ENCODE results near the gene RFT1. TPM values are rescaled to one million over a fixed set of nuclear protein-coding genes. Genes with fewer than 3 reads are reported as not detected.

The RFT1 gene
- total and polyA plus RNA-seq, 2 experiments from 2014 or later, result 11.3 to 13.3 TPM

GRCh38 chr3:53083949-53084309 lies 46.3 kb downstream of the RFT1 start (continued):
- TF ChIP-seq EZH2phosphoT487 (IDR thresholded peaks at IDR 0.05; ENCODE audit: unreplicated experiment), result no peak

DNA sequence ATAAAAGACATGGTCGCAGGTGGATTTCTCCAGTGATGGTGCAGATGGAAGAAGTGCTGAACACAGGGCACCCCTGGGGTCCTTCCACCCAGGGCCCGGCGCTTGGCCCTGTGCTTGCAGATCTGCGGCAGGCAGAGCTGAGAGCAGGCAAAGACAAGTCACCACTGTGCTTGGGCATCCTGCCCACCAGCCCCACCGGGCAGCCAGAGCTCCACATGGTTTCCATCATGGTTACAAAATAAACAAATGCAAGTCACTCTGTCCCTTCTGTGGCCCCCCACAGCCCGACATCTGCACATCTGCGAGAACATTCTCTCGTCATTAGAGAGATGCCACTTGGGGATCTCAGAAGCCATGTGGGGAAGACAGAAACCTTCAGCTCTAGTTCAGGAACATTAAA lies 46.7 kb downstream of the RFT1 start:
- no peak for DNase-seq (ENCODE audit: low spot score)
- H3K36me3 ChIP-seq (ENCODE audit: insufficient read depth), result no peaks in the 10 kb centered on the region
- no peaks in the 10 kb centered on the region for H3K27me3 ChIP-seq (ENCODE audit: insufficient read depth)
- H3K27ac Mint-ChIP-seq, result no peak overlapping the region
- no peaks in the 10 kb centered on the region for H3K9me2 ChIP-seq (ENCODE audit: insufficient read depth)
- H3K79me2 ChIP-seq (replicated peaks; ENCODE audit: insufficient read depth), result no peaks in the 10 kb centered on the region
- H2AFZ ChIP-seq, result no peak overlapping the region
- H3F3A ChIP-seq (replicated peaks; ENCODE audit: low read depth), result 0 out of 2 replicates have a peak, but pooled peaks cover 4% of the 10 kb centered on the region
- H3K4me1 Mint-ChIP-seq, result peaks cover 2% of the 10 kb centered on the region; the same call in 1 of the 3 replicates
- H3K9me3 Mint-ChIP-seq, result no peaks in the 10 kb centered on the region
- peaks cover 10% of the 10 kb centered on the region for H3K27me3 Mint-ChIP-seq (ENCODE audit: insufficient read depth, low read depth, poor library complexity)
- no peaks in the 10 kb centered on the region for H3K36me3 Mint-ChIP-seq (ENCODE audit: low read depth)
- ATAC-seq, result no peak
- no peak overlapping the region for H3K4me3 ChIP-seq
- H3K27ac ChIP-seq (ENCODE audit: low read depth), result peak overlapping the region; percentile 72; the same call in 1 of the 2 replicates
- no peak overlapping the region for H3K4me2 ChIP-seq
- no peak overlapping the region for H3K4me3 Mint-ChIP-seq
- TF ChIP-seq CREB1 (CRISPR knock-in tag; IDR thresholded peaks at IDR 0.05; ENCODE audit: low read depth), result no peak
- TF ChIP-seq NANOG (IDR thresholded peaks at IDR 0.05; ENCODE audit: borderline replicate concordance), result no peak
- TF ChIP-seq, protein P1, sequence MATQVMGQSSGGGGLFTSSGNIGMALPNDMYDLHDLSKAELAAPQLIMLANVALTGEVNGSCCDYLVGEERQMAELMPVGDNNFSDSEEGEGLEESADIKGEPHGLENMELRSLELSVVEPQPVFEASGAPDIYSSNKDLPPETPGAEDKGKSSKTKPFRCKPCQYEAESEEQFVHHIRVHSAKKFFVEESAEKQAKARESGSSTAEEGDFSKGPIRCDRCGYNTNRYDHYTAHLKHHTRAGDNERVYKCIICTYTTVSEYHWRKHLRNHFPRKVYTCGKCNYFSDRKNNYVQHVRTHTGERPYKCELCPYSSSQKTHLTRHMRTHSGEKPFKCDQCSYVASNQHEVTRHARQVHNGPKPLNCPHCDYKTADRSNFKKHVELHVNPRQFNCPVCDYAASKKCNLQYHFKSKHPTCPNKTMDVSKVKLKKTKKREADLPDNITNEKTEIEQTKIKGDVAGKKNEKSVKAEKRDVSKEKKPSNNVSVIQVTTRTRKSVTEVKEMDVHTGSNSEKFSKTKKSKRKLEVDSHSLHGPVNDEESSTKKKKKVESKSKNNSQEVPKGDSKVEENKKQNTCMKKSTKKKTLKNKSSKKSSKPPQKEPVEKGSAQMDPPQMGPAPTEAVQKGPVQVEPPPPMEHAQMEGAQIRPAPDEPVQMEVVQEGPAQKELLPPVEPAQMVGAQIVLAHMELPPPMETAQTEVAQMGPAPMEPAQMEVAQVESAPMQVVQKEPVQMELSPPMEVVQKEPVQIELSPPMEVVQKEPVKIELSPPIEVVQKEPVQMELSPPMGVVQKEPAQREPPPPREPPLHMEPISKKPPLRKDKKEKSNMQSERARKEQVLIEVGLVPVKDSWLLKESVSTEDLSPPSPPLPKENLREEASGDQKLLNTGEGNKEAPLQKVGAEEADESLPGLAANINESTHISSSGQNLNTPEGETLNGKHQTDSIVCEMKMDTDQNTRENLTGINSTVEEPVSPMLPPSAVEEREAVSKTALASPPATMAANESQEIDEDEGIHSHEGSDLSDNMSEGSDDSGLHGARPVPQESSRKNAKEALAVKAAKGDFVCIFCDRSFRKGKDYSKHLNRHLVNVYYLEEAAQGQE (IDR thresholded peaks at IDR 0.05; ENCODE audit: unreplicated experiment), result no peak
- TF ChIP-seq, protein P2, sequence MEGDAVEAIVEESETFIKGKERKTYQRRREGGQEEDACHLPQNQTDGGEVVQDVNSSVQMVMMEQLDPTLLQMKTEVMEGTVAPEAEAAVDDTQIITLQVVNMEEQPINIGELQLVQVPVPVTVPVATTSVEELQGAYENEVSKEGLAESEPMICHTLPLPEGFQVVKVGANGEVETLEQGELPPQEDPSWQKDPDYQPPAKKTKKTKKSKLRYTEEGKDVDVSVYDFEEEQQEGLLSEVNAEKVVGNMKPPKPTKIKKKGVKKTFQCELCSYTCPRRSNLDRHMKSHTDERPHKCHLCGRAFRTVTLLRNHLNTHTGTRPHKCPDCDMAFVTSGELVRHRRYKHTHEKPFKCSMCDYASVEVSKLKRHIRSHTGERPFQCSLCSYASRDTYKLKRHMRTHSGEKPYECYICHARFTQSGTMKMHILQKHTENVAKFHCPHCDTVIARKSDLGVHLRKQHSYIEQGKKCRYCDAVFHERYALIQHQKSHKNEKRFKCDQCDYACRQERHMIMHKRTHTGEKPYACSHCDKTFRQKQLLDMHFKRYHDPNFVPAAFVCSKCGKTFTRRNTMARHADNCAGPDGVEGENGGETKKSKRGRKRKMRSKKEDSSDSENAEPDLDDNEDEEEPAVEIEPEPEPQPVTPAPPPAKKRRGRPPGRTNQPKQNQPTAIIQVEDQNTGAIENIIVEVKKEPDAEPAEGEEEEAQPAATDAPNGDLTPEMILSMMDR (conservative IDR thresholded peaks at IDR 0.05; ENCODE audit: low read depth in 2 of 2), result no peak
- no peaks in the 10 kb centered on the region for H3K4me1 ChIP-seq (ENCODE audit: insufficient read depth)
- H4K20me1 ChIP-seq (replicated peaks; ENCODE audit: insufficient read depth), result no peaks in the 10 kb centered on the region

DNA sequence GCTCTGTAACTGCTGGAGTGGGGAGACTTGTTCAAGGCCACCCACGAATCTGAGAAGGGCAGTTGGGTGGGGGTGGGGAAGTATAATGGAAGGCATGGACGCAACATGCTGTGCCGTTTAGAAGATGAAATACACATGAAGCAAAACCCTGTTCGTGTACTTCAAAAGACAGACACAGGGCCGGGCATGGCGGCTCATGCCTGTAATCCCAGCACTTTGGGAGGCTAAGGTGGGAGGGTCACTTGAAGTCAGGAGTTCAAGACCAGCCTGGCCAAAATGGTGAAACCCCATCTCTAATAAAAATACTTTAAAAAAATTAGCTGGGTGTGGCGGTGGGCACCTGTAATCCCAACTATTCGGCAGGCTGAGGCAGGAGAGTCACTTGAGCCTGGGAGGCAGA lies 47.5 kb downstream of the RFT1 start:
- no peaks in the 10 kb centered on the region for H3K27me3 ChIP-seq (ENCODE audit: insufficient read depth)
- H3F3A ChIP-seq (replicated peaks; ENCODE audit: low read depth), result 0 out of 2 replicates have a peak, but pooled peaks cover 3% of the 10 kb centered on the region
- no peaks in the 10 kb centered on the region for H3K9me2 ChIP-seq (ENCODE audit: insufficient read depth)
- no peaks in the 10 kb centered on the region for H3K36me3 ChIP-seq (ENCODE audit: insufficient read depth)
- Mint-ChIP-seq H3K4me3 (no peak overlapping the region), H3K36me3 (ENCODE audit: low read depth) (no peaks in the 10 kb centered on the region), H3K4me1 (no peaks in the 10 kb centered on the region; the same call in 2 of the 3 replicates), H3K9me3 (no peaks in the 10 kb centered on the region), H3K27me3 (ENCODE audit: insufficient read depth, low read depth, poor library complexity) (peaks cover 10% of the 10 kb centered on the region), H3K27ac (no peak overlapping the region)
- H2AFZ ChIP-seq, result no peak overlapping the region
- H3K4me3 ChIP-seq, result no peak overlapping the region
- no peak overlapping the region for H3K4me2 ChIP-seq
- DNase-seq (ENCODE audit: low spot score), result no peak
- ATAC-seq, result no peak
- no peaks in the 10 kb centered on the region for H4K20me1 ChIP-seq (replicated peaks; ENCODE audit: insufficient read depth)
- H3K79me2 ChIP-seq (replicated peaks; ENCODE audit: insufficient read depth), result no peaks in the 10 kb centered on the region
- no peaks in the 10 kb centered on the region for H3K4me1 ChIP-seq (ENCODE audit: insufficient read depth)
- H3K27ac ChIP-seq (ENCODE audit: low read depth), result no peak overlapping the region
- TF ChIP-seq, protein P3, sequence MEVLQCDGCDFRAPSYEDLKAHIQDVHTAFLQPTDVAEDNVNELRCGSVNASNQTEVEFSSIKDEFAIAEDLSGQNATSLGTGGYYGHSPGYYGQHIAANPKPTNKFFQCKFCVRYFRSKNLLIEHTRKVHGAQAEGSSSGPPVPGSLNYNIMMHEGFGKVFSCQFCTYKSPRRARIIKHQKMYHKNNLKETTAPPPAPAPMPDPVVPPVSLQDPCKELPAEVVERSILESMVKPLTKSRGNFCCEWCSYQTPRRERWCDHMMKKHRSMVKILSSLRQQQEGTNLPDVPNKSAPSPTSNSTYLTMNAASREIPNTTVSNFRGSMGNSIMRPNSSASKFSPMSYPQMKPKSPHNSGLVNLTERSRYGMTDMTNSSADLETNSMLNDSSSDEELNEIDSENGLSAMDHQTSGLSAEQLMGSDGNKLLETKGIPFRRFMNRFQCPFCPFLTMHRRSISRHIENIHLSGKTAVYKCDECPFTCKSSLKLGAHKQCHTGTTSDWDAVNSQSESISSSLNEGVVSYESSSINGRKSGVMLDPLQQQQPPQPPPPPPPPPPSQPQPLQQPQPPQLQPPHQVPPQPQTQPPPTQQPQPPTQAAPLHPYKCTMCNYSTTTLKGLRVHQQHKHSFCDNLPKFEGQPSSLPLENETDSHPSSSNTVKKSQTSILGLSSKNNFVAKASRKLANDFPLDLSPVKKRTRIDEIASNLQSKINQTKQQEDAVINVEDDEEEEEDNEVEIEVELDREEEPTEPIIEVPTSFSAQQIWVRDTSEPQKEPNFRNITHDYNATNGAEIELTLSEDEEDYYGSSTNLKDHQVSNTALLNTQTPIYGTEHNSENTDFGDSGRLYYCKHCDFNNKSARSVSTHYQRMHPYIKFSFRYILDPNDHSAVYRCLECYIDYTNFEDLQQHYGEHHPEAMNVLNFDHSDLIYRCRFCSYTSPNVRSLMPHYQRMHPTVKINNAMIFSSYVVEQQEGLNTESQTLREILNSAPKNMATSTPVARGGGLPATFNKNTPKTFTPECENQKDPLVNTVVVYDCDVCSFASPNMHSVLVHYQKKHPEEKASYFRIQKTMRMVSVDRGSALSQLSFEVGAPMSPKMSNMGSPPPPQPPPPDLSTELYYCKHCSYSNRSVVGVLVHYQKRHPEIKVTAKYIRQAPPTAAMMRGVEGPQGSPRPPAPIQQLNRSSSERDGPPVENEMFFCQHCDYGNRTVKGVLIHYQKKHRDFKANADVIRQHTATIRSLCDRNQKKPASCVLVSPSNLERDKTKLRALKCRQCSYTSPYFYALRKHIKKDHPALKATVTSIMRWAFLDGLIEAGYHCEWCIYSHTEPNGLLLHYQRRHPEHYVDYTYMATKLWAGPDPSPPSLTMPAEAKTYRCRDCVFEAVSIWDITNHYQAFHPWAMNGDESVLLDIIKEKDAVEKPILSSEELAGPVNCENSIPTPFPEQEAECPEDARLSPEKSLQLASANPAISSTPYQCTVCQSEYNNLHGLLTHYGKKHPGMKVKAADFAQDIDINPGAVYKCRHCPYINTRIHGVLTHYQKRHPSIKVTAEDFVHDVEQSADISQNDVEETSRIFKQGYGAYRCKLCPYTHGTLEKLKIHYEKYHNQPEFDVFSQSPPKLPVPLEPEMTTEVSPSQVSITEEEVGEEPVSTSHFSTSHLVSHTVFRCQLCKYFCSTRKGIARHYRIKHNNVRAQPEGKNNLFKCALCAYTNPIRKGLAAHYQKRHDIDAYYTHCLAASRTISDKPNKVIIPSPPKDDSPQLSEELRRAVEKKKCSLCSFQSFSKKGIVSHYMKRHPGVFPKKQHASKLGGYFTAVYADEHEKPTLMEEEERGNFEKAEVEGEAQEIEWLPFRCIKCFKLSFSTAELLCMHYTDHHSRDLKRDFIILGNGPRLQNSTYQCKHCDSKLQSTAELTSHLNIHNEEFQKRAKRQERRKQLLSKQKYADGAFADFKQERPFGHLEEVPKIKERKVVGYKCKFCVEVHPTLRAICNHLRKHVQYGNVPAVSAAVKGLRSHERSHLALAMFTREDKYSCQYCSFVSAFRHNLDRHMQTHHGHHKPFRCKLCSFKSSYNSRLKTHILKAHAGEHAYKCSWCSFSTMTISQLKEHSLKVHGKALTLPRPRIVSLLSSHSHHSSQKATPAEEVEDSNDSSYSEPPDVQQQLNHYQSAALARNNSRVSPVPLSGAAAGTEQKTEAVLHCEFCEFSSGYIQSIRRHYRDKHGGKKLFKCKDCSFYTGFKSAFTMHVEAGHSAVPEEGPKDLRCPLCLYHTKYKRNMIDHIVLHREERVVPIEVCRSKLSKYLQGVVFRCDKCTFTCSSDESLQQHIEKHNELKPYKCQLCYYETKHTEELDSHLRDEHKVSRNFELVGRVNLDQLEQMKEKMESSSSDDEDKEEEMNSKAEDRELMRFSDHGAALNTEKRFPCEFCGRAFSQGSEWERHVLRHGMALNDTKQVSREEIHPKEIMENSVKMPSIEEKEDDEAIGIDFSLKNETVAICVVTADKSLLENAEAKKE (CRISPR knock-in tag; IDR thresholded peaks at IDR 0.05), result no peak
- TF ChIP-seq NANOG (IDR thresholded peaks at IDR 0.05; ENCODE audit: borderline replicate concordance) (no peak), EZH2phosphoT487 (IDR thresholded peaks at IDR 0.05; ENCODE audit: unreplicated experiment) (no peak)
